Transverse colon (tissue), 3 donors: Measurements from ENCODE around the gene CAMTA1.

Experiments used
- CTCF ChIP-seq, 5 experiments: fragments of 200-600 bp in 3 of 5; fragments of 450-650 bp in 2 of 5; sonication (generic) in 3 of 5; IDR thresholded peaks; 1 replicate in 2 of 5; 2 replicates in 3 of 5; pipeline ENCODE4 v1.5.1; 2016 to 2017; ENCODE audit warnings: antibody characterized with exemption in 5 of 5, inconsistent platforms in 3 of 5, mild to moderate bottlenecking in 2 of 5, moderate library complexity in 1 of 5
- EP300 ChIP-seq: sonication (generic); formaldehyde crosslinking; IDR thresholded peaks from one replicate; pipeline ENCODE4 v1.6.1; 2017; ENCODE audit warnings: antibody characterized with exemption, low read depth
- POLR2A ChIP-seq: fragments of 450-650 bp; IDR thresholded peaks from one replicate; pipeline ENCODE4 v1.6.1; 2016; ENCODE audit warnings: antibody characterized with exemption, mild to moderate bottlenecking, moderate library complexity

- TF ChIP-seq CTCF (IDR thresholded peaks at IDR 0.05) = no peak
- no peak for TF ChIP-seq EP300
- no peak for TF ChIP-seq POLR2A
These were observed 679.5 kb downstream of the CAMTA1 start for GRCh38 chr1:7464736-7465135.
